Glutamatergic neuron (in vitro differentiated cells): ENCODE measurements around the gene SSU72. TPM values are rescaled to one million over a fixed set of nuclear protein-coding genes. Genes with fewer than 3 reads are reported as not detected.
"Not testable (repeated sequence)": the region's sequence is repeated elsewhere in the genome, so short reads cannot be mapped to it uniquely, and the experiment has no call there.

Experiments
- DNase-seq: peaks from one replicate; pipeline ENCODE4 v3.0.0; 2022
- H3K27ac Mint-ChIP-seq: one replicate; pipeline ENCODE4 v1.8.0; 2020; ENCODE audit warnings: mild to moderate bottlenecking, mixed read lengths, inconsistent platforms; ENCODE audit not compliant: unreplicated experiment
- H3K27me3 Mint-ChIP-seq: one replicate; pipeline ENCODE4 v1.8.0; 2020; ENCODE audit warnings: mild to moderate bottlenecking, moderate library complexity, mixed read lengths, inconsistent platforms; ENCODE audit not compliant: unreplicated experiment
- H3K36me3 Mint-ChIP-seq: one replicate; pipeline ENCODE4 v1.8.0; 2020; ENCODE audit warnings: mild to moderate bottlenecking, mixed read lengths, inconsistent platforms; ENCODE audit not compliant: unreplicated experiment
- H3K4me1 Mint-ChIP-seq: one replicate; pipeline ENCODE4 v1.8.0; 2020; ENCODE audit warnings: mild to moderate bottlenecking, low read depth, mixed read lengths, inconsistent platforms; ENCODE audit not compliant: unreplicated experiment
- H3K4me3 Mint-ChIP-seq: one replicate; pipeline ENCODE4 v1.8.0; 2020; ENCODE audit warnings: mild to moderate bottlenecking, mixed read lengths, inconsistent platforms; ENCODE audit not compliant: unreplicated experiment
- H3K9me3 Mint-ChIP-seq: one replicate; pipeline ENCODE4 v1.8.0; 2020; ENCODE audit warnings: mild to moderate bottlenecking, moderate library complexity, mixed read lengths, inconsistent platforms; ENCODE audit not compliant: unreplicated experiment
- CTCF ChIP-seq: fragments of 200-600 bp; sonication (generic); IDR thresholded peaks from one replicate; pipeline ENCODE4 v1.5.0; 2021; ENCODE audit not compliant: partially characterized antibody, unreplicated experiment
- total RNA-seq: library from RNA; stranded (reverse); fragmentation: NEBNext Ultra II Directional; extraction: Animal tissue kit (Norgen Biotek cat#: 25700); gene quantifications from one replicate; pipeline ENCODE4 v1.2.1, GENCODE V29; 2021; ENCODE audit not compliant: unreplicated experiment

The SSU72 gene
- total RNA-seq, 1 donor from 2014 or later: 123 TPM

- not testable (repeated sequence) for H3K9me3 Mint-ChIP-seq, H3K27me3 Mint-ChIP-seq
- peak; percentile 72 for DNase-seq
Measured at GRCh38 chr1:1504777-1505365, 69.8 kb downstream of the SSU72 start.

GRCh38 chr1:1495461-1495975 is 79.1 kb downstream of the SSU72 start:
- not testable (repeated sequence) for H3K27ac Mint-ChIP-seq, H3K36me3 Mint-ChIP-seq, DNase-seq, H3K4me3 Mint-ChIP-seq, H3K9me3 Mint-ChIP-seq, H3K4me1 Mint-ChIP-seq, H3K27me3 Mint-ChIP-seq

More at GRCh38 chr1:1504777-1505365, 69.8 kb downstream of the SSU72 start:
- peak; percentile 50 for TF ChIP-seq CTCF
- H3K36me3 Mint-ChIP-seq, H3K4me1 Mint-ChIP-seq: not testable (repeated sequence)
- H3K4me3 Mint-ChIP-seq: peak overlapping the region; percentile 73
- peak overlapping the region; percentile 94 for H3K27ac Mint-ChIP-seq

- H3K27me3 Mint-ChIP-seq, H3K36me3 Mint-ChIP-seq, DNase-seq, H3K4me3 Mint-ChIP-seq, H3K4me1 Mint-ChIP-seq, H3K9me3 Mint-ChIP-seq, H3K27ac Mint-ChIP-seq: not testable (repeated sequence)
Measured at GRCh38 chr1:1494311-1494710, 80.4 kb downstream of the SSU72 start.

Other genes starting within 250 kb of the SSU72 start
- gene TAS1R3, start 243.6 kb downstream of the SSU72 start, total RNA-seq: 1.3 TPM
- gene DVL1, start 225.4 kb downstream of the SSU72 start, total RNA-seq: 124 TPM
- 7.7 TPM for gene MXRA8, start 216.3 kb downstream of the SSU72 start, total RNA-seq
- 130 TPM for gene AURKAIP1, start 199.7 kb downstream of the SSU72 start, total RNA-seq
- 394 TPM for gene CCNL2, start 175.5 kb downstream of the SSU72 start, total RNA-seq
- gene MRPL20, start 167.6 kb downstream of the SSU72 start, total RNA-seq: 98.6 TPM
- gene ANKRD65, start 153.6 kb downstream of the SSU72 start, total RNA-seq: 38.4 TPM
- gene VWA1, start 139.2 kb downstream of the SSU72 start, total RNA-seq: 56.9 TPM
- 10.2 TPM for gene ATAD3C, start 125.2 kb downstream of the SSU72 start, total RNA-seq
- 34.9 TPM for gene ATAD3B, start 103.1 kb downstream of the SSU72 start, total RNA-seq
- gene ATAD3A, start 62.7 kb downstream of the SSU72 start, total RNA-seq: 32.1 TPM
- gene TMEM240, start 34.2 kb downstream of the SSU72 start, total RNA-seq: 24.4 TPM
- gene FNDC10, start 25.3 kb upstream of the SSU72 start, total RNA-seq: 11.9 TPM
- 77.7 TPM for gene MIB2, start 40.6 kb upstream of the SSU72 start, total RNA-seq
- gene MMP23B, start 57.3 kb upstream of the SSU72 start, total RNA-seq: 162 TPM
- 32.7 TPM for gene CDK11B, start 84.1 kb upstream of the SSU72 start, total RNA-seq
- 151 TPM for gene SLC35E2B, start 117.9 kb upstream of the SSU72 start, total RNA-seq
- 62.8 TPM for gene CDK11A, start 149.5 kb upstream of the SSU72 start, total RNA-seq
- gene NADK, start 203.6 kb upstream of the SSU72 start, total RNA-seq: 66.0 TPM